Midbrain (tissue), 1 donor: ENCODE measurements around the gene AP2M1.

Source experiments
- DNase-seq: peaks from one replicate; lab custom pipeline; 2025; lab: John Stamatoyannopoulos, UW

The AP2M1 gene

GRCh38 chr3:184180165-184180564 lies 5.5 kb downstream of the AP2M1 start:
- DNase-seq = no peak

DNA sequence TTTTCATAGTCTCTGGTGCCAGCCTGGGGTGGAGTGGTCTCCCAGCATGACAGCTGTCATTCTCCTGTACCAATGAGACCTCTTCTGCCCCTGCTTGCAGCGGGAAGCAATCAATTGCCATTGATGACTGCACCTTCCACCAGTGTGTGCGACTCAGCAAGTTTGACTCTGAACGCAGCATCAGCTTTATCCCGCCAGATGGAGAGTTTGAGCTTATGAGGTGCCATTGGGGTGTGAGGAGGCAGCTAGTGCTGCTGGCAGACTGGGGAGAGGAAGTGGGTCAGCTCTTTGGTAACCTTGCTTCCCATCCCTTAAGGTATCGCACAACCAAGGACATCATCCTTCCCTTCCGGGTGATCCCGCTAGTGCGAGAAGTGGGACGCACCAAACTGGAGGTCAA lies 6.9 kb downstream of the AP2M1 start:
- DNase-seq = no peak

DNA sequence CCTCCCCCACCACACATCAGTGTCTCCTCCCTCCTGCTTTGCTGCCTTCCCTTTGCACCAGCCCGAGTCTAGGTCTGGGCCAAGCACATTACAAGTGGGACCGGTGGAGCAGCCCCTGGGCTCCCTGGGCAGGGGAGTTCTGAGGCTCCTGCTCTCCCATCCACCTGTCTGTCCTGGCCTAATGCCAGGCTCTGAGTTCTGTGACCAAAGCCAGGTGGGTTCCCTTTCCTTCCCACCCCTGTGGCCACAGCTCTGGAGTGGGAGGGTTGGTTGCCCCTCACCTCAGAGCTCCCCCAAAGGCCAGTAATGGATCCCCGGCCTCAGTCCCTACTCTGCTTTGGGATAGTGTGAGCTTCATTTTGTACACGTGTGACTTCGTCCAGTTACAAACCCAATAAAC lies 9.0 kb downstream of the AP2M1 start:
- DNase-seq = no peak

- no peak for DNase-seq
Observed at GRCh38 chr3:184184546-184185230, 10.0 kb downstream of the AP2M1 start.

DNA sequence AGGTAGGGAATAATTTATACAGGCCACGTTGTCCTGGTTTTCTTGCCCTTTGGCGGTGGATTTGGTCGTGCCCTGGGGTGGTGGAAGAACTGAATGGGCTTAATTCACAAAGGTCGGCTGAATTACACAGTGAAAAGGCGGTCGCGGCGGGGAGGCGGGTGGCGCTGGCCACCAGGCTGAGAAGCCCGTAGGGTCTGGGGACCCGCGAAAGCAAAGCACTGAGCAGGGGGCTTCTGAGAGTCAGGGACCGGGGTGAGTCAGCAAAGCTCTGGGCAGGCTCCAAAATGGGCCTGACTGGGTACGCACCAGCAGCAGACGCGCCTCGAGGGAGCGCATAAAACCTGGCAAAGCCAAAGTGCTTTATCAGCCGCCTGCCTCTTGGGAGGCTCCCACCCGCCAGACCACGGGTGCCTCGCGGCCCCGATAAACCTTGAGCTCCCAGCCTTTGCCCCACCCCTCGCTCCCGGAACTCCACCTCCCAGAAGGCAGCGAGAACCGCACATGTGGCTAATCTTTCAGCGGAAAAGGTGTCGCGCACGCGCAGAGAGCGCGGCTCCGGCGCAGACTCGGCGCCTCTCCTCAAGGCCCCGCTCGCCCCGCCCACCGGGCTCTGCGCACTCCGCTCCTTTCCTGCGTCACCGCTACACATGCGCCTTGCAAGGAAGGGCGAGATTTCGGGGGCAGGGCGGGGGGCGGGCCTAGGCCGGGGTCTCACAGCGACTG lies 11.0 kb downstream of the AP2M1 start:
- peak; percentile 99 for DNase-seq

DNA sequence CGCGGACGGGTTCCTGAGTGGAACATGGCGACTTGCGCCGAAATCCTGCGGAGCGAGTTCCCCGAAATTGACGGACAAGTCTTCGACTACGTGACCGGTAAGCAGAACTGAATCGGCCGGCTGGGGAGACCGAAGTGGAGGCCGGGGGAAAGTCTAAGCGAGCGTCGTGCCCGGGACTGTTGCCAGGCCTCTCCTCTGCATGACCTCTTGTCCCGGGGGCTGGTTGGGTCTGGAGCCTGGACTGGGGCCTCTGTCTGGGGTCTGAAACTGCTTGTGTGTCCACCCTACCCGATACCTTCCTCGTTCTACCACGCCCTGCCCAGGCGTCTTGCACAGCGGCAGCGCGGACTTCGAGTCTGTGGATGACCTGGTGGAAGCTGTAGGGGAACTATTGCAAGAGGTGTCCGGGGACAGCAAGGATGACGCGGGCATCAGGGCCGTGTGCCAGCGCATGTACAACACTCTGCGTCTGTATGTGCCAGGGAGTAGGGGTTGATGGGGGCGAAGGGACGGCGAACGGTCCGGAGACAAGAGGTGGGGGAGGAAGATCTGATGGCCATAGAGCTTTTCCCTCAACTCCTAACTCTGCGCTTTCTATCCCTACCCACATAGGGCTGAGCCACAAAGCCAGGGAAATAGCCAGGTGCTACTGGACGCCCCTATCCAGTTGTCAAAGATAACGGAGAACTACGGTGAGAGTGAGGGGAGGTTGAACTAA lies 11.7 kb downstream of the AP2M1 start, which contains the start of gene ABCF3:
Gene ABCF3, plus strand, starts transcription at position 16 of the 718 bp plus-strand sequence. Its CDS starts 9 bp downstream, at position 25.
- DNase-seq = peak; percentile 43

GRCh38 chr3:184186902-184187207 lies 12.2 kb downstream of the AP2M1 start:
- no peak for DNase-seq

DNA sequence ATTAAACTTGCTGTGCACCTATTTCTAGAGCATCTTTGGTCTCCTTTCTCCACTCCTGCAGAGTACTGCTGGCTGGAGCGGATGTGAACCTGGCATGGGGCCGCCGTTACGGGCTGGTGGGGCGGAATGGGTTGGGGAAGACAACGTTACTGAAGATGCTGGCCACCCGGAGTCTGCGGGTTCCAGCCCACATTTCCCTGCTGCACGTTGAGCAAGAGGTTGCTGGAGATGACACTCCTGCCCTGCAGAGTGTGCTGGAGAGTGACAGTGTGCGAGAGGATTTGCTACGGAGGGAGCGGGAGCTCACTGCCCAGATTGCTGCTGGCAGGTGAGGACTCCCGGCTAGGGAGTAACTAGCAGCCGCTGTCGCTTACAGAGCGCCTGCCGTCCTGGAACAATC lies 13.4 kb downstream of the AP2M1 start:
- DNase-seq = no peak

- DNase-seq = no peak
Observed at GRCh38 chr3:184189421-184189820, 14.8 kb downstream of the AP2M1 start.

- DNase-seq = no peak
Observed at GRCh38 chr3:184192889-184193288, 18.2 kb downstream of the AP2M1 start.

- no peak for DNase-seq
Observed at GRCh38 chr3:184193991-184194539, 19.4 kb downstream of the AP2M1 start.

GRCh38 chr3:184196536-184196935 lies 21.9 kb downstream of the AP2M1 start:
- no peak for DNase-seq

DNA sequence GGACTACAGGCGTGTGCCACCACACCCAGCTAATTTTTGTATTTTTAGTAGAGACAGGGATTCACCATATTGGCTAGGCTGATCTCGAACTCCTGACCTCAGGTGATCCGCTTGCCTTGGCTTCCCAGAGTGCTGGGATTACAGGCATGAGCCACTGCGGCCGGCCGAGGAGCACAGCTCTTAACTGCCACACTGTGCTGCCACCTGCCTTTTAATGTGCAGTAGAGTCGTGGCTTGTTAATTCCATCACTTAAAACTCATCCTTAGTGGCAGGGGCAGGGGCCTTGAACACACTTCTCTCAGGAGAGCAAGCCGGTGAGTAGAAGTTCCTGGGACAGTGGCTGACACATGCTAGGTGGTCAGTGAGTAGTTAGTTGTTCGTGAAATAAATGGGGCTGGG lies 23.9 kb downstream of the AP2M1 start:
- DNase-seq = no peak

DNA sequence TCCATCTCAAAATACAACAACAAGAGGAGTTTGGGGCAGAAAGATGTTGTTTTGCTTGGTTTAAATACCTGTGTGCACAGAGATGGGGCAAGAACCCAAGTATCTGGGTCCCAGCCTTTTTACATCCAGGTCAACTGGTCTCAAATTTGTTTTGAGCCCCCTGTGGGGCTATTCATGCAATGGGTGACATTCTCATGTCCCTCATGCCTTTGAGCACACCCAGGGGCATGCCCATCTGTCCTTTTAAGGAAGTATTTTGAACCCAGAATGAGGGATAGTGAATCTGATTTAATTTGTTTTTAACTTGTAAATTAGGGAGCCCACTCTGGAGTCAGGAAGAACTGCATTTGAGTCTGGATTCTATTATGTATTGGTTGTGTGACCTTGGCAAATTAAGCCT lies 26.2 kb downstream of the AP2M1 start:
- DNase-seq = no peak

DNA sequence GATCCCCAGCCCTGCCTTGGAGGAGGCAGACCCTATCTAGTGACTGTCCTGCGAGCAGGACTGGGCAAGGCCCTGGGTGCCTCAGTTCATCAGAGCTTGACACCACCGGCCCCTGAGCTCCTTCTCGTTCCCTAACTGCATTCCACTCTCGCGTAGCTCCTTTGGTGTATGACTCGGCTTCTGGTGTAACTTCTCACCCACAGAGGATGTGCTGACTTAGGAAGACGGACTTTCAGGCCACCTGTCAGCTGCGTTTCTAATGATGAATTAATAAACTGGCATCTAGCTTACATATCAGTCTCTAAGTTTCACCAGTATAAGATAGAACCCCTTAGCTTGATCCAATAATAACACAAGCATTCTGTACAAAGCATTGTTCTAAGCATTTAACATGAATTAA lies 28.9 kb downstream of the AP2M1 start:
- DNase-seq = no peak

- DNase-seq = no peak
Observed at GRCh38 chr3:184209146-184209923, 34.7 kb downstream of the AP2M1 start.

- DNase-seq = no peak
Observed at GRCh38 chr3:184211297-184211696, 36.6 kb downstream of the AP2M1 start.

DNA sequence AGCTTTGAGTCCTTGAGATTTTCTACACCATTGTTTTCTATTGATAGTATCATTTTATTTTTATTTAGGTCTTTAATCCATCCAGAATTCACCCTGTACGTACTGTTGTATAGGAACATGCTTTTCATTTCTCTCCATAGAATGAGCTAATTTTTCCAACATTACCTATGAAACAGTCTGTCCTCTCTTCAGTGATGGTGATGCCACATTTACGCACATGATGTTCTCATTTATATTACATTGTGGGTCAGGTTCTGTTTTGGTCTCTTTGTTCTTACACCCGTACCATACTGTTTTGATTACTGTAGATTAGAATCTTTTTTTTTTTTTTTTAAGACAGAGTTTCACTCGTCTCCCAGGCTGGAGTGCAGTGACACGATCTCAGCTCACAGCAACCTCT lies 37.1 kb downstream of the AP2M1 start:
- DNase-seq = no peak

- DNase-seq = no peak
Observed at GRCh38 chr3:184218814-184219213, 44.2 kb downstream of the AP2M1 start.

DNA sequence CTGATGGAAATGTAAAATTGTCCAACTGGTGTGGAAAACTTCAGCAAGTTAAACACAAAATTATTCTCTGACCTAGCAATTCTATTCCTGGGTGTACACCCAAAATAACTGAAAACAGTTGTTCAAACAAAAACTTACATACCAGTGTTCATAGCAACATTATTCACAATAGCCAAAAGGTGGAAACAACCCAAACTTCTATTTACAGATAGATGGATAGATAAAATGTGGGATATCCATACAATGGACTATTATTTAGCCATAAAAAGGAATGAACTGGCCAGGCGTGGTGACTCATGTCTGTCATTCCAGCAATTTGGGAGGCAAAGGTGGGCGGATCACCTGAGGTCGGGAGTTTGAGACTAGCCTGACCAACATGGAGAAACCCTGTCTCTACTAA lies 47.9 kb downstream of the AP2M1 start:
- DNase-seq = no peak

DNA sequence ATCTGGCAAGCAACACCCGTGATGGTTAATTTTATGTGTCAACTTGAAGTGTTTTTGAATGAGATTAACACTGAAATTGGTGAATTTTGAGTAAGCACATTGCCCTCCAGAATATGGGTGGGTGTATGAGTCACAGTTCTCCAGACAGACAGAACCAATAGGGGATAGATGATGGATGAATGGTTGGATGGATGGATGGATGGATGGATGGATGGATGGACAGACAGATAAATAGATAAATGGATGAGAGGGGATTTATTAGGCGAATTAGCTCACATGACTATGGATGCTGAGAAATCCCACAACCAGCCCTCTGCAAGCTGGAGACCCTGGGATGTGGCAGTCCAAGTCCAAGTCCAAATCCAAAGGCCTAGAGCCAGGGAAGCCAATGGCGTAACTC lies 49.3 kb downstream of the AP2M1 start:
- no peak for DNase-seq

GRCh38 chr3:184227481-184227935 lies 52.9 kb downstream of the AP2M1 start:
- DNase-seq = no peak
